ENCODE measurements around the gene NTM. TPM values are rescaled to one million over a fixed set of nuclear protein-coding genes. Genes with fewer than 3 reads are reported as not detected.

NTM gene
- total RNA-seq, 1 donor = 52.2 TPM

GRCh38 chr11:131671320-131671719 is 300.9 kb downstream of the NTM start:
- no peak for TF ChIP-seq CTCF (IDR thresholded peaks at IDR 0.05; ENCODE audit: insufficient read depth, low read length)
- DNase-seq (ENCODE audit: low read depth) = no peak

GRCh38 chr11:131671734-131672133 is 301.3 kb downstream of the NTM start:
- DNase-seq (ENCODE audit: low read depth) = no peak
- TF ChIP-seq CTCF (IDR thresholded peaks at IDR 0.05; ENCODE audit: insufficient read depth, low read length) = no peak
- no peak overlapping the region for H3K4me3 ChIP-seq (ENCODE audit: low read depth, low read length)

More at GRCh38 chr11:131671320-131671719, 300.9 kb downstream of the NTM start:
- H3K4me3 ChIP-seq (ENCODE audit: low read depth, low read length) = no peak overlapping the region

- no peak for TF ChIP-seq CTCF (IDR thresholded peaks at IDR 0.05; ENCODE audit: insufficient read depth, low read length)
- DNase-seq (ENCODE audit: low read depth) = no peak
- H3K4me3 ChIP-seq (ENCODE audit: low read depth, low read length) = no peak overlapping the region
These were observed 301.8 kb downstream of the NTM start for GRCh38 chr11:131672191-131672590.

- DNase-seq (ENCODE audit: low read depth) = peak; percentile 78
- H3K4me3 ChIP-seq (ENCODE audit: low read depth, low read length) = no peak overlapping the region
- TF ChIP-seq CTCF (IDR thresholded peaks at IDR 0.05; ENCODE audit: insufficient read depth, low read length) = peak; percentile 96
These were observed 303.8 kb downstream of the NTM start for GRCh38 chr11:131674051-131674755.

GRCh38 chr11:131675121-131675888 is 304.9 kb downstream of the NTM start:
- H3K4me3 ChIP-seq (ENCODE audit: low read depth, low read length) = no peak overlapping the region
- peak; percentile 38 for DNase-seq (ENCODE audit: low read depth)

GRCh38 chr11:131677828-131678470 is 307.5 kb downstream of the NTM start:
- no peak for TF ChIP-seq CTCF (IDR thresholded peaks at IDR 0.05; ENCODE audit: insufficient read depth, low read length)
- H3K4me3 ChIP-seq (ENCODE audit: low read depth, low read length) = no peak overlapping the region
- DNase-seq (ENCODE audit: low read depth) = no peak

More at GRCh38 chr11:131675121-131675888, 304.9 kb downstream of the NTM start:
- no peak for TF ChIP-seq CTCF (IDR thresholded peaks at IDR 0.05; ENCODE audit: insufficient read depth, low read length)

Data from fibroblast of the aortic adventitia (primary cell).